Breast epithelium (tissue), 4 donors: Measurements from ENCODE around the gene UFC1. TPM values are rescaled to one million over a fixed set of nuclear protein-coding genes. Genes with fewer than 3 reads are reported as not detected.
A peak's percentile ranks its signal among the peaks of the same experiment; 100 is the strongest.

Experiments used
- DNase-seq, 2 donors: peaks; one replicate each; pipeline ENCODE4 v3.0.0-alpha.2; 2019; ENCODE audit warnings: low spot score in 2 of 2
- H3K27ac ChIP-seq, 2 donors: fragments of 200-600 bp; sonication (generic) in 1 of 2; one replicate each; pipeline ENCODE4 v1.5.1; 2016 to 2019; ENCODE audit warnings: mild to moderate bottlenecking in 1 of 2
- H3K27me3 ChIP-seq, 2 donors: fragments of 200-600 bp; sonication (generic) in 1 of 2; one replicate each; pipeline versions ENCODE4 v1.5.1 to v1.6.0; 2017 to 2019; ENCODE audit warnings: control low read depth in 1 of 2, mild to moderate bottlenecking in 1 of 2
- H3K36me3 ChIP-seq: fragments of 200-600 bp; one replicate; pipeline ENCODE4 v1.5.1; 2019
- H3K4me1 ChIP-seq, 2 donors: fragments of 200-600 bp; sonication (generic); one replicate each; pipeline ENCODE4 v1.5.1; 2016 to 2019; ENCODE audit warnings: control low read depth in 1 of 2
- H3K4me3 ChIP-seq, 3 donors: fragments of 200-600 bp; sonication (generic); 1 replicate in 2 of 3; 2 replicates in 1 of 3; pipeline ENCODE4 v1.5.1; 2016 to 2019; ENCODE audit warnings: mild to moderate bottlenecking in 3 of 3, moderate library complexity in 2 of 3
- H3K9me3 ChIP-seq, 2 donors: fragments of 200-600 bp; sonication (generic) in 1 of 2; one replicate each; pipeline ENCODE4 v1.5.1; 2016 to 2019; ENCODE audit warnings: control low read depth in 1 of 2
- CTCF ChIP-seq, 3 donors: fragments of 450-650 bp; IDR thresholded peaks; one replicate each; pipeline ENCODE4 v1.5.1; 2016 to 2017; ENCODE audit warnings: antibody characterized with exemption in 3 of 3, mild to moderate bottlenecking in 3 of 3, moderate library complexity in 3 of 3
- POLR2A ChIP-seq: fragments of 450-650 bp; IDR thresholded peaks from one replicate; pipeline ENCODE4 v1.6.1; 2016; ENCODE audit warnings: antibody characterized with exemption, mild to moderate bottlenecking, moderate library complexity
- POLR2AphosphoS5 ChIP-seq, 3 donors: sonication (generic); formaldehyde crosslinking; IDR thresholded peaks; one replicate each; pipeline ENCODE4 v1.6.1; 2017; ENCODE audit warnings: antibody characterized with exemption in 3 of 3
- intact Hi-C: fragments of 100-400 bp; cut with DNase I; formaldehyde crosslinking; loops from one replicate; pipeline ENCODE4 v1.15.1; 2023; ENCODE audit warnings: low total_unique reads
- total RNA-seq, 3 donors: library from RNA; depleted of rRNA; stranded (reverse); fragments of >200 nt; gene quantifications; one replicate each; pipeline ENCODE4 v1.1.0, GENCODE V29; 2016

Gene UFC1
- total RNA-seq, 3 donors from 2014 or later: 76.0 to 90.3 (median 87.5) TPM

- TF ChIP-seq POLR2AphosphoS5 (IDR thresholded peaks at IDR 0.05) (no peak), POLR2A (no peak)
- no peaks in the 10 kb centered on the region for H3K4me1 ChIP-seq
- H3K36me3 ChIP-seq: no peaks in the 10 kb centered on the region
- no peak for DNase-seq
- no peaks in the 10 kb centered on the region for H3K9me3 ChIP-seq
- H3K27me3 ChIP-seq: no peaks in the 10 kb centered on the region
- peak overlapping the region; percentile 64 to 78 for H3K27ac ChIP-seq
- H3K4me3 ChIP-seq: no peak overlapping the region
- intact Hi-C loops: no loop called here
These were observed 32.0 kb downstream of the UFC1 start for GRCh38 chr1:161185732-161186311.

DNA sequence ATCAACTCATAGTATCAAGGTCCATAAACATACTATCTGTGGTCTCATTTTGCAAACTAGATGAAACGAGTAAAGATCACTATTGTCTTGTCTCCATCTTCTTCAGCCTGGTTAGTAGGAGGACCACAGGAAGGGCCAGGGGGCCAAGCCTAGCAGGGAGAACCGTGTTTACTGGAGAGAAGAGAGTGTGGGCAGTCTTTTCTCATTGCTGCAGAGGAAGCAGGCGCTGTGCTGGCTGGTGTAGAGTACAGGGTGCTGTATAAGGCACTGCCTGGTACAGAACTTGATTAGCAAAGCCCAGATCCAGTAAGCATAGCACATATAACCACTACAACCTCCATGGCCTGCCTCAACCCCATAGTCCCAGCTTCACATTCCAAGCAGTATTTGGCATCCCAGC lies 33.5 kb downstream of the UFC1 start:
- Histone ChIP-seq H3K4me3 (no peak overlapping the region), H3K27me3 (no peaks in the 10 kb centered on the region), H3K27ac (peak overlapping the region; percentile 64 to 78), H3K36me3 (no peaks in the 10 kb centered on the region), H3K9me3 (no peaks in the 10 kb centered on the region), H3K4me1 (no peaks in the 10 kb centered on the region)
- TF ChIP-seq POLR2A: no peak
- no peak for TF ChIP-seq POLR2AphosphoS5 (IDR thresholded peaks at IDR 0.05)
- DNase-seq: no peak
- intact Hi-C loops: no loop called here

- Histone ChIP-seq H3K4me3 (no peak overlapping the region), H3K36me3 (no peaks in the 10 kb centered on the region), H3K4me1 (peaks cover 0 to under 1% of the 10 kb centered on the region in 2 donors), H3K9me3 (no peaks in the 10 kb centered on the region), H3K27me3 (no peaks in the 10 kb centered on the region), H3K27ac (peak overlapping the region; percentile 13 to 54)
- intact Hi-C loops: no loop called here
- DNase-seq: no peak
- TF ChIP-seq POLR2AphosphoS5 (IDR thresholded peaks at IDR 0.05) (no peak), CTCF (IDR thresholded peaks at IDR 0.05) (no peak), POLR2A (no peak)
These were observed 34.6 kb downstream of the UFC1 start for GRCh38 chr1:161188381-161188780.

DNA sequence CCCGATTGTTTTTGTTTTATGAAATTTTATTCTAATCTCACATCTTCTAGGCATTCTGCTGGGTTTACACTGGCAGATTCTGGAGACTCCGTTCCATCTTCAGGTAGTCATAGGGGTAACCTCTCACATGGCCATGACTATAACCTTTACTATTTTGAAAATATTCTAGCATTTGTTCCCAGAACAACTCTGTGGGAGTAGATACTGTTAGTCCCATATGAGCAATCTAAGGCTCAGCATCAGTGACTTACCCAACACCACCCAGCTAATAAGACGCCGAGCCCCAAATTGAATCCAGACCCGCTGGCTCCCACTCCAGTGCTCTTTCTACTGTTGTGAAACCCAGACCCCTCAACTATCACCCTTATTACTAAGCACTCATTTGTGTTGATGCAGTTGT lies 35.3 kb downstream of the UFC1 start:
- peak overlapping the region; percentile 46 to 73 for H3K27ac ChIP-seq
- no peaks in the 10 kb centered on the region for H3K9me3 ChIP-seq

GRCh38 chr1:161190962-161191521 lies 37.3 kb downstream of the UFC1 start:
- no peaks in the 10 kb centered on the region for H3K9me3 ChIP-seq
- H3K27ac ChIP-seq: peak overlapping the region; percentile 25 to 74
- DNase-seq: no peak
- H3K4me1 ChIP-seq: peaks cover 0 to 2% of the 10 kb centered on the region in 2 donors
- H3K36me3 ChIP-seq: no peaks in the 10 kb centered on the region
- intact Hi-C loops: no loop called here
- TF ChIP-seq CTCF (IDR thresholded peaks at IDR 0.05): no peak
- H3K4me3 ChIP-seq: peak overlapping the region in 1 of 3 donors; percentile 44
- no peaks in the 10 kb centered on the region for H3K27me3 ChIP-seq

More for the DNA sequence above, 35.3 kb downstream of the UFC1 start:
- intact Hi-C loops: no loop called here
- Histone ChIP-seq H3K36me3 (no peaks in the 10 kb centered on the region), H3K4me1 (peaks cover 0 to 2% of the 10 kb centered on the region in 2 donors), H3K27me3 (no peaks in the 10 kb centered on the region), H3K4me3 (no peak overlapping the region)
- DNase-seq: no peak
- TF ChIP-seq CTCF (IDR thresholded peaks at IDR 0.05) (no peak), POLR2A (no peak), POLR2AphosphoS5 (IDR thresholded peaks at IDR 0.05) (peak in 1 of 3 donors; percentile 64)

DNA sequence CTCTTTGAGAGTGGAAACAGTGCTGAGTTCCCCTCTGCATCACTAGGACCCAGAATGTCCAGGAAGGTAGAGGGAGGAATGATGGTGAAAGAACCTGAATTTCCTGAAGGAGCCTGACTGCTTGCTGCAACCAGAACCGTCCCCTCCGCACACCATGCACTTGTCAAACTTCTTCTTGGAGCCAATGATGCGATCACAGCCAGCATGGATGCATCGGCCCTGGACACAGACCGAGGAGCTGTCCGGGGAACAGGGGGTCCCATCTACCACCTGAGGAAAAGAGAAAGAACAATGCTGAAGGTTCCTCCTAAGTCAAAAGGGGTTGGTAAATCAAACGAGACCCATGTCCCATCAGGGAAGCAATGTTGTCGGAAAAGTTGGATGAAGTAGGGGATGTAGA lies 38.2 kb downstream of the UFC1 start:
- Histone ChIP-seq H3K4me3 (peak overlapping the region in 1 of 3 donors; percentile 44), H3K27ac (peak overlapping the region in 1 of 2 donors; percentile 74), H3K9me3 (no peaks in the 10 kb centered on the region), H3K4me1 (peaks cover 0 to 2% of the 10 kb centered on the region in 2 donors), H3K36me3 (no peaks in the 10 kb centered on the region), H3K27me3 (no peaks in the 10 kb centered on the region)
- DNase-seq: no peak
- TF ChIP-seq CTCF (IDR thresholded peaks at IDR 0.05): no peak
- TF ChIP-seq POLR2AphosphoS5 (IDR thresholded peaks at IDR 0.05): no peak
- TF ChIP-seq POLR2A: no peak
- intact Hi-C loops: no loop called here
